AG04450 (cell line): Measurements from ENCODE around the gene NTMT1. TPM values are rescaled to one million over a fixed set of nuclear protein-coding genes. Genes with fewer than 3 reads are reported as not detected.

Source experiments
- CTCF ChIA-PET: fragments of 300-600, 350-600 bp; formaldehyde crosslinking; extraction: SDS; loops from one replicate; lab custom pipeline; 2022; ENCODE audit warnings: antibody characterized with exemption, inconsistent platforms; lab: Charles Lee
- POLR2A ChIA-PET: fragments of 350-600 bp; formaldehyde crosslinking; extraction: SDS; loops from one replicate; lab custom pipeline; 2021; ENCODE audit warnings: antibody characterized with exemption, inconsistent platforms; lab: Yijun Ruan, JAX
- DNase-seq: peaks from one replicate; pipeline ENCODE4 v3.0.0-alpha.2; 2011; ENCODE audit warnings: low read depth, low spot score
- H3K27ac ChIP-seq: one replicate; pipeline ENCODE4 v1.5.1; 2012; ENCODE audit warnings: low read depth, low read length, control low read depth
- H3K27me3 ChIP-seq: one replicate; pipeline ENCODE4 v1.6.0; 2012; ENCODE audit warnings: low read length; ENCODE audit not compliant: control insufficient read depth, insufficient read depth
- H3K4me3 ChIP-seq: 2 replicates; pipeline ENCODE4 v1.5.1; 2011; ENCODE audit warnings: mild to moderate bottlenecking, low read depth, low read length, control low read depth
- H3K9me3 ChIP-seq: 2 replicates; pipeline ENCODE4 v1.5.1; 2012; ENCODE audit warnings: low read length; ENCODE audit not compliant: control insufficient read depth, insufficient read depth
- CTCF ChIP-seq: IDR thresholded peaks from 2 replicates; pipeline ENCODE4 v1.5.1; 2011; ENCODE audit warnings: low read depth, low read length, control low read depth, inconsistent platforms
- polyA plus RNA-seq: library from polyadenylated mRNA; depleted of rRNA; stranded (reverse); fragments of >200 nt; gene quantifications from 2 replicates; pipeline ENCODE4 v1.2.3, GENCODE V29; 2011

Gene NTMT1
- polyA plus RNA-seq, 1 experiment, result 49.3 TPM

- Histone ChIP-seq H3K27me3 (no peaks in the 10 kb centered on the region), H3K4me3 (no peak overlapping the region), H3K27ac (peak overlapping the region; percentile 11), H3K9me3 (no peaks in the 10 kb centered on the region; the same call in 1 of the 2 replicates)
- POLR2A ChIA-PET, result interaction anchor here (0.8 to 1.5 kb wide), 3 partner anchors 12 to 509 kb away, joined by 3 to 7 read pairs (median 4); no protein-coding TSS in a partner anchor
- CTCF ChIA-PET, result interaction anchor here (0.6 to 1.4 kb wide), 4 partner anchors 98 to 508 kb away, joined by 3 to 8 read pairs (median 4); no protein-coding TSS in a partner anchor
- TF ChIP-seq CTCF, result no peak
- DNase-seq, result no peak
Measured at GRCh38 chr9:129639034-129639630, 13.2 kb downstream of the NTMT1 start.

GRCh38 chr9:129639756-129640085, 13.8 kb downstream of the NTMT1 start:
- ChIA-PET POLR2A (interaction anchor here (0.6 to 1.5 kb wide), 4 partner anchors 12 to 510 kb away, joined by 3 to 7 read pairs (median 4); no protein-coding TSS in a partner anchor), CTCF (interaction anchor here (0.6 to 1.5 kb wide), 5 partner anchors 98 to 508 kb away, joined by 3 to 8 read pairs (median 4); no protein-coding TSS in a partner anchor)
- Histone ChIP-seq H3K9me3 (no peaks in the 10 kb centered on the region; the same call in 1 of the 2 replicates), H3K27ac (peak overlapping the region; percentile 11), H3K27me3 (no peaks in the 10 kb centered on the region), H3K4me3 (peak overlapping the region; percentile 20; the same call in 1 of the 2 replicates)
- no peak for TF ChIP-seq CTCF
- no peak for DNase-seq

- Histone ChIP-seq H3K9me3 (no peaks in the 10 kb centered on the region; the same call in 1 of the 2 replicates), H3K4me3 (peak overlapping the region; percentile 92), H3K27ac (no peak overlapping the region), H3K27me3 (no peaks in the 10 kb centered on the region)
- CTCF ChIA-PET, result interaction anchor here (0.6 to 1.5 kb wide), 6 partner anchors 87 to 509 kb away, joined by 3 to 8 read pairs (median 4); no protein-coding TSS in a partner anchor
- POLR2A ChIA-PET, result interaction anchor here (0.6 to 1.5 kb wide), 5 partner anchors 13 to 510 kb away, joined by 3 to 7 read pairs (median 4); no protein-coding TSS in a partner anchor
- TF ChIP-seq CTCF, result no peak
- no peak for DNase-seq
Measured at GRCh38 chr9:129640086-129640870, 14.3 kb downstream of the NTMT1 start.

GRCh38 chr9:129640871-129641749, 15.1 kb downstream of the NTMT1 start:
- Histone ChIP-seq H3K27me3 (no peaks in the 10 kb centered on the region), H3K9me3 (no peaks in the 10 kb centered on the region; the same call in 1 of the 2 replicates), H3K4me3 (peak overlapping the region; percentile 92), H3K27ac (no peak overlapping the region)
- POLR2A ChIA-PET, result interaction anchor here (1.1 kb wide), 1 partner anchor 149 kb away, joined by 3 read pairs; no protein-coding TSS in a partner anchor
- CTCF ChIA-PET, result interaction anchor here (0.6 to 1.8 kb wide), 8 partner anchors 14 to 510 kb away, joined by 3 to 8 read pairs (median 4); no protein-coding TSS in a partner anchor
- TF ChIP-seq CTCF, result no peak
- DNase-seq, result no peak
